RWPE2 (cell line): ENCODE measurements around the gene CAMK2A.

Experiments
- ATAC-seq: fragments of 200-7000 bp; cut with Tn5 transposase; 3 replicates; pipeline ENCODE4 v1.9.1; 2021; ENCODE audit warnings: low read depth
- DNase-seq: peaks from one replicate; pipeline ENCODE4 v3.0.0-alpha.2; 2020; ENCODE audit warnings: low spot score
- H3K27ac ChIP-seq: fragments of 450-650 bp; 2 replicates; pipeline ENCODE4 v1.5.1; 2017; ENCODE audit warnings: mild to moderate bottlenecking; ENCODE audit not compliant: poor library complexity, severe bottlenecking
- H3K27me3 ChIP-seq: fragments of 250-450 bp; sonication (Bioruptor Pico); 2 replicates; pipeline ENCODE4 v1.5.1; 2021; ENCODE audit warnings: mild to moderate bottlenecking, moderate library complexity; ENCODE audit not compliant: insufficient read depth, poor library complexity, severe bottlenecking
- H3K36me3 ChIP-seq: fragments of 250-450 bp; sonication (Bioruptor Pico); 2 replicates; pipeline ENCODE4 v1.5.1; 2020; ENCODE audit warnings: low read depth, mild to moderate bottlenecking, moderate library complexity
- H3K4me1 ChIP-seq: fragments of 250-450 bp; sonication (Bioruptor Pico); 2 replicates; pipeline ENCODE4 v1.5.1; 2021; ENCODE audit warnings: mild to moderate bottlenecking, moderate library complexity; ENCODE audit not compliant: insufficient read depth, poor library complexity, severe bottlenecking
- H3K4me3 ChIP-seq: fragments of 250-450 bp; sonication (Bioruptor Pico); 2 replicates; pipeline ENCODE4 v1.5.1; 2021; ENCODE audit warnings: mild to moderate bottlenecking, moderate library complexity; ENCODE audit not compliant: severe bottlenecking
- H3K9me3 ChIP-seq: fragments of 250-450 bp; sonication (Bioruptor Pico); 2 replicates; pipeline ENCODE4 v1.5.1; 2021; ENCODE audit warnings: mild to moderate bottlenecking, moderate library complexity; ENCODE audit not compliant: severe bottlenecking
- TF ChIP-seq, protein P1 (sequence below): fragments of 450-650 bp; IDR thresholded peaks from one replicate; pipeline ENCODE4 v1.5.1; 2017; ENCODE audit warnings: mild to moderate bottlenecking, moderate library complexity; ENCODE audit not compliant: poor library complexity, severe bottlenecking

Gene CAMK2A

DNA sequence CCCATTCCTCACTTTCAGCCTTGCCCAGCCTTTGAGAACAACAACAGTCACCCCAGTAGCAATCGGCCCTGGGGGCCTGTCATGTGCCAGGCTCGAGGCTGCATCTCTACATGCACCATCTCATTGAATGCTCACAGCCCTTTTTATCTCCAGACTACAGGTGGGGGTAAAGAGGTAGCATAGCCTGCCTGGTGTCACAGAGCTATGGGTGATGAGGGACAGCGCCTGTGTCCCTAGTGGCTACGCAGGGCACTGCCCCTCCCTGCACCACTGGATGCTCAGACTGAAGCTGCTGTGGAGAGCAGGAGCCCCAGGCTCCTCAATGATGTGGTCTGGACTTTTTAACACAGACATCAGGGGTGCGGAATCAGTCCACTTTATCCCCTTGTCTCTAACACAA lies 2.8 kb downstream of the CAMK2A start:
- TF ChIP-seq, protein P1, sequence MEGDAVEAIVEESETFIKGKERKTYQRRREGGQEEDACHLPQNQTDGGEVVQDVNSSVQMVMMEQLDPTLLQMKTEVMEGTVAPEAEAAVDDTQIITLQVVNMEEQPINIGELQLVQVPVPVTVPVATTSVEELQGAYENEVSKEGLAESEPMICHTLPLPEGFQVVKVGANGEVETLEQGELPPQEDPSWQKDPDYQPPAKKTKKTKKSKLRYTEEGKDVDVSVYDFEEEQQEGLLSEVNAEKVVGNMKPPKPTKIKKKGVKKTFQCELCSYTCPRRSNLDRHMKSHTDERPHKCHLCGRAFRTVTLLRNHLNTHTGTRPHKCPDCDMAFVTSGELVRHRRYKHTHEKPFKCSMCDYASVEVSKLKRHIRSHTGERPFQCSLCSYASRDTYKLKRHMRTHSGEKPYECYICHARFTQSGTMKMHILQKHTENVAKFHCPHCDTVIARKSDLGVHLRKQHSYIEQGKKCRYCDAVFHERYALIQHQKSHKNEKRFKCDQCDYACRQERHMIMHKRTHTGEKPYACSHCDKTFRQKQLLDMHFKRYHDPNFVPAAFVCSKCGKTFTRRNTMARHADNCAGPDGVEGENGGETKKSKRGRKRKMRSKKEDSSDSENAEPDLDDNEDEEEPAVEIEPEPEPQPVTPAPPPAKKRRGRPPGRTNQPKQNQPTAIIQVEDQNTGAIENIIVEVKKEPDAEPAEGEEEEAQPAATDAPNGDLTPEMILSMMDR: peak; percentile 19
- no peaks in the 10 kb centered on the region for H3K27me3 ChIP-seq
- H3K36me3 ChIP-seq: no peaks in the 10 kb centered on the region
- H3K4me3 ChIP-seq: no peak overlapping the region
- DNase-seq: no peak
- no peak overlapping the region for H3K27ac ChIP-seq
- peaks cover 3% of the 10 kb centered on the region for H3K4me1 ChIP-seq
- no peaks in the 10 kb centered on the region for H3K9me3 ChIP-seq
- peak; percentile 38; the same call in 2 of the 3 replicates for ATAC-seq

- DNase-seq: no peak
- H3K27ac ChIP-seq: no peak overlapping the region
- TF ChIP-seq, protein P1: no peak
- no peak for ATAC-seq
- no peaks in the 10 kb centered on the region for H3K27me3 ChIP-seq
- peaks cover 3% of the 10 kb centered on the region for H3K4me1 ChIP-seq
- no peaks in the 10 kb centered on the region for H3K36me3 ChIP-seq
- no peak overlapping the region for H3K4me3 ChIP-seq
- H3K9me3 ChIP-seq: no peaks in the 10 kb centered on the region
These were observed 4.5 kb downstream of the CAMK2A start for GRCh38 chr5:150285114-150285513.

- H3K9me3 ChIP-seq: no peaks in the 10 kb centered on the region
- H3K27me3 ChIP-seq: no peaks in the 10 kb centered on the region
- DNase-seq (no peak), ATAC-seq (no peak)
- TF ChIP-seq, protein P1: no peak
- H3K4me3 ChIP-seq: no peak overlapping the region
- peaks cover 3% of the 10 kb centered on the region for H3K4me1 ChIP-seq
- no peak overlapping the region for H3K27ac ChIP-seq
- H3K36me3 ChIP-seq: no peaks in the 10 kb centered on the region
These were observed 5.3 kb downstream of the CAMK2A start for GRCh38 chr5:150284311-150284710.

DNA sequence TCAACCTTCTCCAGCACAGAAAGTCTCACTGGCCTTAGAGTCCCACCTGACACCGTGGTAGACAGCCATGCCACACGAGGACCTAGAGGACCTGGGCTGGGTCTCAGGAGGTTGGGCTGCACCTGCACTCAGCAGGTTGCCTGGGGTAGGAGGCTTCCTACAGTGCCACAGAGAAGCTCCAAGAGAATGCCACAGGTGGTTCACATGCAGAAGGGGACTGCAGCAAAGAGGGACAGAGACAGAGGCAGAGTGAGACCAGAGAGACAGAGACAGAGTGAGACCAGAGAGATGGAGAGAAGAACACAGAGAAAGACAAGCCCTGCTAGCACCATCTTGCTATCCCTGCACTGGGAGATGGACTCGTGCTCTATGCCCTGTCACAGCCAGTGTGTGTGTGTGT lies 5.7 kb downstream of the CAMK2A start:
- DNase-seq (no peak), ATAC-seq (no peak)
- Histone ChIP-seq H3K9me3 (no peaks in the 10 kb centered on the region), H3K27ac (no peak overlapping the region), H3K4me3 (no peak overlapping the region), H3K27me3 (no peaks in the 10 kb centered on the region), H3K36me3 (no peaks in the 10 kb centered on the region), H3K4me1 (peaks cover 3% of the 10 kb centered on the region)
- TF ChIP-seq, protein P1: no peak

- DNase-seq: no peak
- H3K27me3 ChIP-seq: no peaks in the 10 kb centered on the region
- no peak overlapping the region for H3K27ac ChIP-seq
- no peak overlapping the region for H3K4me3 ChIP-seq
- H3K9me3 ChIP-seq: no peaks in the 10 kb centered on the region
- TF ChIP-seq, protein P1: no peak
- no peak for ATAC-seq
- no peaks in the 10 kb centered on the region for H3K36me3 ChIP-seq
- peaks cover 15% of the 10 kb centered on the region for H3K4me1 ChIP-seq
These were observed 7.6 kb downstream of the CAMK2A start for GRCh38 chr5:150281987-150282386.
